Measurements from ENCODE around the gene PRELID1. TPM values are rescaled to one million over a fixed set of nuclear protein-coding genes. Genes with fewer than 3 reads are reported as not detected.

Gene PRELID1
- total RNA-seq, 1 donor from 2014 or later, result 141 TPM

DNA sequence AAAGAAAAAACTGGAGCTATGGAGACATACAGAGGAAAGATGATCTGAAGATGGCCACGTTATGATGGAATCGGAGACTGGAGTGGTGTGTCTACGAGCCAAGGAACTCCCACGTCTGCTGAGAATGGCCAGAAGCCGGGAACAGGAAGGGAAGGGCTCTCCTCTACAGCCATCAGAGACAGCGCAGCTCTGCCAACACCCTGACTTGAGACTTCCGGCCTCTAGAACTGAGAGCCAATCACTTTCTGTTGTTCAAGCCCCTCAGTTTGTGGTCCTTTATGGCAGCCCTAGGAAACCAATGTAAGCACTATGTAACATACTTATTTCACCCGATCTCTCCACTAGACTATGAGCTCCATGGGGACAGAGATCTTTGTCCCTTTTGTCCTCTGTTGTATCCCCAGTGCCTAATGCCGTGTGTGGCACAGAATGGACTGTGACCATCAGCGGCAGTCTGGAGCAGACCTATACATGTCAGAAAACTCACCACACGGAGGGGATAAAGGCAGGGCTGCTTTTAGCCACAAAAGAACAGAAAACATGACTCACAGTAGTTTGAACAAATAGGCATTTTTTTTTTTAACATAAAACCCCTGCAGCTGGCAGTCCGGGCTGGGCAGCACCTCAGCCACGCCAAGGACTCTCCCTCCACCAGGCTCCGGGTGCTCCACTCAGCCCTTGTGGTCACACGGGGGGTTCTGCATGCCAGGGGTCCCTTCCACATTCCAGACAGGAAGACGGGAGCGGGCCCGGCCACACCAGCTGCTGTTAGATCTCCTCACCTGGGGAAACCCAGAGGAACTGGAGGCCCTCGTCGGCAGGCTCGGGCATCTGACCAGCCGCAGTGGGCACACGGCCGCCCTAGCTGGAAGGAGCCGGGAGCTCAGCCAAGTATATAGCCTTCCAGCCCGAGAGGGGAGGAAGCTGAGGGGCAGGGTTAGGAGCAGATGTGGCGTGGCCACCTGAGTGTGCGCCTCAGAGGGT lies 24.2 kb downstream of the PRELID1 start:
- POLR2A ChIA-PET, result no interaction called here
- no peaks in the 10 kb centered on the region for H3K27me3 Mint-ChIP-seq
- intact Hi-C loops (cut with micrococcal nuclease), result no loop called here
- H3K9me3 Mint-ChIP-seq, result no peaks in the 10 kb centered on the region
- peaks cover 27% of the 10 kb centered on the region for H3K4me1 Mint-ChIP-seq
- no peak for TF ChIP-seq CTCF (IDR thresholded peaks at IDR 0.05)
- no peak overlapping the region for H3K4me3 Mint-ChIP-seq
- H3K27ac Mint-ChIP-seq, result peak overlapping the region; percentile 46
- DNase-seq, result no peak
- CTCF ChIA-PET, result interaction anchor here (0.6 to 1.8 kb wide), 3 partner anchors 19 to 362 kb away, joined by 3 to 6 read pairs (median 3); no protein-coding TSS in a partner anchor
- peak; percentile 14 for ATAC-seq (ENCODE audit: low read depth)
- H3K36me3 Mint-ChIP-seq (ENCODE audit: low read depth), result peaks cover 48% of the 10 kb centered on the region

DNA sequence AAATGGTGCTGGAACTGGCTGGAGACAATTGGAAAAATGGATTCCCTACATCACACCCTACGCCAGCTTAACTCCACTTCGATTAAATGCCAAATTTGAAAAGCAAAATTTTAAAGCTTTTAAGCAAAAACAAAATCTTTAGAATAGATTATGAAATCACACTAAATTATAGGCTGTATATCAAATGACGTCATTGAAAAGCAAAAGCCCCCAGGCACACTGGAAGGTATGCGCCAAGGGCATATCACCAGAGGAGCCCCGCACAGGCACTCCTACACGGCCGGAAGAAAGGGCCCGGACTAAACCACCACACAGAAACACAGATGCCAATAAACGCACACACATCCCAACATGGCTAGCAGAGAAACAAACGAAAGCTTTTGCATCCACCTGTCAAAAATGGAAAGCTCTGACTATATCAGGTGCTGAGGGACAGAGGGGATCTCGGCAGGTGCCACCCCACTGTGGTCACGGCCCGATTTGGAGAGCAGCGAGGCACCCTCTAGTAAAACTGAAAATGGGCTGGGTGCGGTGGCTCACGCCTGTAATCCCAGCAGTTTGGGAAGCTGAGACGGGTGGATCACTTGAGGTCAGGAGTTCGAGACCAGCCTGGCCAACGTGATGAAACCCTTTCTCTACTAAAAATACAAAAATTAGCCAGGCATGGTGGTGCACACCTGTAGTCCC lies 25.1 kb downstream of the PRELID1 start:
- H3K36me3 Mint-ChIP-seq (ENCODE audit: low read depth), result peaks cover 55% of the 10 kb centered on the region
- CTCF ChIA-PET, result interaction anchor here (0.6 to 1.1 kb wide), 2 partner anchors 128 to 363 kb away, joined by 3 read pairs; no protein-coding TSS in a partner anchor
- no peak for TF ChIP-seq CTCF (IDR thresholded peaks at IDR 0.05)
- DNase-seq (no peak), ATAC-seq (ENCODE audit: low read depth) (no peak)
- no peak overlapping the region for H3K27ac Mint-ChIP-seq
- POLR2A ChIA-PET, result no interaction called here
- intact Hi-C loops (cut with micrococcal nuclease), result no loop called here
- H3K9me3 Mint-ChIP-seq, result no peaks in the 10 kb centered on the region
- peaks cover 28% of the 10 kb centered on the region for H3K4me1 Mint-ChIP-seq
- H3K4me3 Mint-ChIP-seq, result no peak overlapping the region
- no peaks in the 10 kb centered on the region for H3K27me3 Mint-ChIP-seq

DNA sequence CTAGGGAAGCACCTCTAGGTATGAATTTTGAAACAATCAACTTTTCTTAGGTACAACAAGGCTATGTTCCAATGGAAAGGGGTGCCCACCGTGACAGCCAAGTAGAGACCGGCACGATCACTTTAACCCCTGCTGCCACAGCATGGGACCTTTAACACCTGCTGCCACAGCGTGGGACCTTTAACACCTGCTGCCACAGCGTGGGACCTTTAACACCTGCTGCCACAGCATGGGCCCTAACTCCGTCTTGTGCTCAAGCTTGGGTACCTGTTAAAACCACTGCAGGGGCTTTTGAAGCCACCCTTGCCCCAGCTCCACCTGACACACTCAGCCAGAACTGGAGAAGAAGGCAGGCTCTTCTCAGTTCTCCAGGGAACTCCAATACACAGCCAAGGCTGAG lies 26.3 kb downstream of the PRELID1 start:
- H3K36me3 Mint-ChIP-seq (ENCODE audit: low read depth), result peaks cover 61% of the 10 kb centered on the region
- H3K27ac Mint-ChIP-seq, result no peak overlapping the region
- ATAC-seq (ENCODE audit: low read depth), result no peak
- TF ChIP-seq CTCF (IDR thresholded peaks at IDR 0.05), result no peak
- intact Hi-C loops (cut with micrococcal nuclease), result no loop called here
- no peaks in the 10 kb centered on the region for H3K27me3 Mint-ChIP-seq
- H3K4me1 Mint-ChIP-seq, result peaks cover 33% of the 10 kb centered on the region
- no peak overlapping the region for H3K4me3 Mint-ChIP-seq
- ChIA-PET CTCF (no interaction called here), POLR2A (interaction anchor here (2.7 kb wide), 1 partner anchor 21 kb away, joined by 15 read pairs; the partner anchor contains the start of gene LMAN2)
- no peaks in the 10 kb centered on the region for H3K9me3 Mint-ChIP-seq
- no peak for DNase-seq

- intact Hi-C loops (cut with micrococcal nuclease), result no loop called here
- DNase-seq, result no peak
- Mint-ChIP-seq H3K36me3 (ENCODE audit: low read depth) (peaks cover 68% of the 10 kb centered on the region), H3K27ac (peak overlapping the region; percentile 75), H3K4me1 (peaks cover 33% of the 10 kb centered on the region), H3K9me3 (no peaks in the 10 kb centered on the region), H3K27me3 (no peaks in the 10 kb centered on the region), H3K4me3 (peak overlapping the region; percentile 24)
- POLR2A ChIA-PET, result interaction anchor here (0.5 to 2.7 kb wide), 3 partner anchors 10 to 20 kb away, joined by 3 to 15 read pairs (median 4); partner anchors contain the start of gene LMAN2
- peak; percentile 41 for ATAC-seq (ENCODE audit: low read depth)
- CTCF ChIA-PET, result interaction anchor here (0.6 to 1.1 kb wide), 2 partner anchors 20 to 38 kb away, joined by 3 to 4 read pairs; partner anchors contain the start of gene LMAN2
- TF ChIP-seq CTCF (IDR thresholded peaks at IDR 0.05), result no peak
These were observed 27.6 kb downstream of the PRELID1 start for GRCh38 chr5:177330991-177331842.

Measured in activated B cell treated with CpG ODN at 0.5 μM for 24 hours (primary cell).